ENCODE measurements around the gene WSCD2.

WSCD2 gene

GRCh38 chr12:108205864-108206263 lies 76.8 kb downstream of the WSCD2 start:
- TF ChIP-seq, protein P1, sequence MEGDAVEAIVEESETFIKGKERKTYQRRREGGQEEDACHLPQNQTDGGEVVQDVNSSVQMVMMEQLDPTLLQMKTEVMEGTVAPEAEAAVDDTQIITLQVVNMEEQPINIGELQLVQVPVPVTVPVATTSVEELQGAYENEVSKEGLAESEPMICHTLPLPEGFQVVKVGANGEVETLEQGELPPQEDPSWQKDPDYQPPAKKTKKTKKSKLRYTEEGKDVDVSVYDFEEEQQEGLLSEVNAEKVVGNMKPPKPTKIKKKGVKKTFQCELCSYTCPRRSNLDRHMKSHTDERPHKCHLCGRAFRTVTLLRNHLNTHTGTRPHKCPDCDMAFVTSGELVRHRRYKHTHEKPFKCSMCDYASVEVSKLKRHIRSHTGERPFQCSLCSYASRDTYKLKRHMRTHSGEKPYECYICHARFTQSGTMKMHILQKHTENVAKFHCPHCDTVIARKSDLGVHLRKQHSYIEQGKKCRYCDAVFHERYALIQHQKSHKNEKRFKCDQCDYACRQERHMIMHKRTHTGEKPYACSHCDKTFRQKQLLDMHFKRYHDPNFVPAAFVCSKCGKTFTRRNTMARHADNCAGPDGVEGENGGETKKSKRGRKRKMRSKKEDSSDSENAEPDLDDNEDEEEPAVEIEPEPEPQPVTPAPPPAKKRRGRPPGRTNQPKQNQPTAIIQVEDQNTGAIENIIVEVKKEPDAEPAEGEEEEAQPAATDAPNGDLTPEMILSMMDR (IDR thresholded peaks at IDR 0.05; ENCODE audit: borderline replicate concordance, insufficient read depth, low read depth, low read length), result no peak
- H3K4me3 ChIP-seq (ENCODE audit: low read depth, low read length), result no peak overlapping the region

GRCh38 chr12:108207791-108208730 lies 79.0 kb downstream of the WSCD2 start:
- H3K4me3 ChIP-seq (ENCODE audit: low read depth, low read length), result no peak overlapping the region
- TF ChIP-seq, protein P1 (IDR thresholded peaks at IDR 0.05; ENCODE audit: borderline replicate concordance, insufficient read depth, low read depth, low read length), result no peak

GRCh38 chr12:108210001-108210400 lies 80.9 kb downstream of the WSCD2 start:
- TF ChIP-seq, protein P1 (IDR thresholded peaks at IDR 0.05; ENCODE audit: borderline replicate concordance, insufficient read depth, low read depth, low read length), result no peak
- no peak overlapping the region for H3K4me3 ChIP-seq (ENCODE audit: low read depth, low read length)

DNA sequence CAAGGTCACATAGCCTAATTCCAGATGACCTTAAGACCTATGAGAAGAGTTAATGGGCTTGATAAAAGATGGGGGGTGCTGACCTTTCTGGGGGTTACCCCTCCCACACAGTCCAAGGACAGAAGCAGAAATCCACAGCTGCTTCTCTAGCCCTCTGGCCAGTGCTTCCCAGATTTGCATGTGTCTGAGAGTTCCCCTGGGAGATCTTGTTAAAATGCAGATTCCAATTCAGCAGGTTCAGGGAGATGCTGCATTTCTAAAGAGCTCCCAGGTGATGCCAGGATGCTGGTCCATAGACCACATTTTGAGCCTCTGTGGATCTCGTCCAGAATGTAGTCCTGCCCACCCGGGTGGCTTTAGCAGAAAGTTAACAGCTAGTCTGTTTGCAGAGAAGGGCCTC lies 82.1 kb downstream of the WSCD2 start:
- TF ChIP-seq, protein P1 (IDR thresholded peaks at IDR 0.05; ENCODE audit: borderline replicate concordance, insufficient read depth, low read depth, low read length), result no peak
- H3K4me3 ChIP-seq (ENCODE audit: low read depth, low read length), result no peak overlapping the region

- H3K4me3 ChIP-seq (ENCODE audit: low read depth, low read length), result no peak overlapping the region
- TF ChIP-seq, protein P1 (IDR thresholded peaks at IDR 0.05; ENCODE audit: borderline replicate concordance, insufficient read depth, low read depth, low read length), result no peak
These were observed 84.9 kb downstream of the WSCD2 start for GRCh38 chr12:108213871-108214445.

DNA sequence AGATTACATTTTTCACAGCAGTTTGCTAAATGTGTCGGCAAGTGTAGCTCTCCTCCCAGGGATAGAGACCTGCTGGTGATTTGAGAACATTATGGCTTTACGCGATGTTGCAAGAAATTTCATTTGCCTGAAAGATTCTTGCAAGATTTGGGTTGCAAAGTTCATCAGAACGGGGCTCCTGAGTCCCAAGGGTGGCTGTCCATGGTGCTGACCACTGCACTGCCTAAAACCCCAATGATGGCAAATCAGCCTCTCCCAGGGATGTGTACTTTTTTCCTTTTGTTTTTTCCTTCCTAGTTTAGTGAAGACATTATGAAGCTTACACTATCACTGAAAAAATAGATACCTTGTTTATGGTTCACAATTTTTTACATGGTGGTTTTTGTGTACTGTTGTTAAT lies 85.4 kb downstream of the WSCD2 start:
- H3K4me3 ChIP-seq (ENCODE audit: low read depth, low read length), result no peak overlapping the region
- TF ChIP-seq, protein P1 (IDR thresholded peaks at IDR 0.05; ENCODE audit: borderline replicate concordance, insufficient read depth, low read depth, low read length), result no peak
